DOHH2 (cell line): ENCODE results near the gene INSIG2.

ENCODE experiments used
- H3F3A ChIP-seq: fragments of 200-600 bp; sonication (generic), shearing (Covaris generic); 2 replicates; pipeline ENCODE4 v1.6.0; 2016; ENCODE audit warnings: antibody characterized with exemption, mild to moderate bottlenecking; ENCODE audit not compliant: control insufficient read depth, insufficient read depth
- H3K27ac ChIP-seq: fragments of 200-600 bp; sonication (generic); 2 replicates; pipeline ENCODE4 v1.5.1; 2014; ENCODE audit warnings: low read depth, mild to moderate bottlenecking, low read length, moderate library complexity
- H3K27me3 ChIP-seq: fragments of 200-600 bp; sonication (generic); 2 replicates; pipeline ENCODE4 v1.6.1; 2014; ENCODE audit warnings: mild to moderate bottlenecking, low read length, mixed read lengths; ENCODE audit not compliant: control insufficient read depth
- H3K36me3 ChIP-seq: fragments of 200-600 bp; sonication (generic); 2 replicates; pipeline ENCODE4 v1.6.1; 2014; ENCODE audit warnings: mild to moderate bottlenecking, low read length, moderate library complexity, mixed read lengths; ENCODE audit not compliant: control insufficient read depth
- H3K4me1 ChIP-seq: fragments of 200-600 bp; sonication (generic); 2 replicates; pipeline ENCODE4 v1.6.1; 2014; ENCODE audit warnings: mild to moderate bottlenecking, low read length, mixed read lengths; ENCODE audit not compliant: control insufficient read depth
- H3K4me2 ChIP-seq: fragments of 200-600 bp; sonication (generic); 2 replicates; pipeline ENCODE4 v1.6.0; 2014; ENCODE audit warnings: mild to moderate bottlenecking, low read length, moderate library complexity
- H3K4me3 ChIP-seq: fragments of 200-600 bp; sonication (generic); 2 replicates; pipeline ENCODE4 v1.5.1; 2014; ENCODE audit warnings: mild to moderate bottlenecking, low read length, mixed read lengths
- H3K79me2 ChIP-seq: fragments of 200-600 bp; sonication (generic); 2 replicates; pipeline ENCODE4 v1.6.1; 2014; ENCODE audit warnings: mild to moderate bottlenecking, low read length, mixed read lengths; ENCODE audit not compliant: control insufficient read depth
- H3K9me2 ChIP-seq: fragments of 200-600 bp; sonication (generic); replicated peaks from 2 replicates; pipeline ENCODE4 v1.6.1; 2014; ENCODE audit warnings: mild to moderate bottlenecking, low read length, mixed read lengths; ENCODE audit not compliant: control insufficient read depth
- H3K9me3 ChIP-seq: fragments of 200-600 bp; sonication (generic); 2 replicates; pipeline ENCODE4 v1.6.1; 2014; ENCODE audit warnings: antibody characterized with exemption, low read length, mixed read lengths; ENCODE audit not compliant: control insufficient read depth, insufficient read depth
- H4K20me1 ChIP-seq: fragments of 200-600 bp; sonication (generic); 2 replicates; pipeline ENCODE4 v1.6.0; 2014; ENCODE audit warnings: low read depth, mild to moderate bottlenecking, antibody characterized with exemption, low read length, moderate library complexity; ENCODE audit not compliant: control insufficient read depth, insufficient read depth
- EZH2phosphoT487 ChIP-seq: fragments of 200-600 bp; sonication (generic); IDR thresholded peaks from 2 replicates; pipeline ENCODE4 v1.6.1; 2017; ENCODE audit warnings: borderline replicate concordance, mild to moderate bottlenecking, antibody characterized with exemption, low read length, moderate library complexity, mixed read lengths
- TF ChIP-seq, protein P1 (sequence below): fragments of 200-600 bp; sonication (generic); IDR thresholded peaks from one replicate; pipeline ENCODE4 v1.5.1; 2014; ENCODE audit warnings: antibody characterized with exemption, mild to moderate bottlenecking, low read depth, low read length; ENCODE audit not compliant: poor library complexity, severe bottlenecking

Gene INSIG2

GRCh38 chr2:118049816-118050140 is 38.5 kb upstream of the INSIG2 start:
- Histone ChIP-seq H3K4me3 (peak overlapping the region; percentile 39), H3K27ac (no peak overlapping the region), H3F3A (no peaks in the 10 kb centered on the region), H3K79me2 (no peaks in the 10 kb centered on the region), H3K36me3 (no peaks in the 10 kb centered on the region), H3K4me2 (peak overlapping the region; percentile 52), H3K9me2 (no peaks in the 10 kb centered on the region), H3K9me3 (no peaks in the 10 kb centered on the region), H4K20me1 (no peaks in the 10 kb centered on the region), H3K4me1 (peaks cover 55% of the 10 kb centered on the region), H3K27me3 (no peaks in the 10 kb centered on the region)
- TF ChIP-seq, protein P1, sequence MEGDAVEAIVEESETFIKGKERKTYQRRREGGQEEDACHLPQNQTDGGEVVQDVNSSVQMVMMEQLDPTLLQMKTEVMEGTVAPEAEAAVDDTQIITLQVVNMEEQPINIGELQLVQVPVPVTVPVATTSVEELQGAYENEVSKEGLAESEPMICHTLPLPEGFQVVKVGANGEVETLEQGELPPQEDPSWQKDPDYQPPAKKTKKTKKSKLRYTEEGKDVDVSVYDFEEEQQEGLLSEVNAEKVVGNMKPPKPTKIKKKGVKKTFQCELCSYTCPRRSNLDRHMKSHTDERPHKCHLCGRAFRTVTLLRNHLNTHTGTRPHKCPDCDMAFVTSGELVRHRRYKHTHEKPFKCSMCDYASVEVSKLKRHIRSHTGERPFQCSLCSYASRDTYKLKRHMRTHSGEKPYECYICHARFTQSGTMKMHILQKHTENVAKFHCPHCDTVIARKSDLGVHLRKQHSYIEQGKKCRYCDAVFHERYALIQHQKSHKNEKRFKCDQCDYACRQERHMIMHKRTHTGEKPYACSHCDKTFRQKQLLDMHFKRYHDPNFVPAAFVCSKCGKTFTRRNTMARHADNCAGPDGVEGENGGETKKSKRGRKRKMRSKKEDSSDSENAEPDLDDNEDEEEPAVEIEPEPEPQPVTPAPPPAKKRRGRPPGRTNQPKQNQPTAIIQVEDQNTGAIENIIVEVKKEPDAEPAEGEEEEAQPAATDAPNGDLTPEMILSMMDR, result no peak
- TF ChIP-seq EZH2phosphoT487, result no peak

DNA sequence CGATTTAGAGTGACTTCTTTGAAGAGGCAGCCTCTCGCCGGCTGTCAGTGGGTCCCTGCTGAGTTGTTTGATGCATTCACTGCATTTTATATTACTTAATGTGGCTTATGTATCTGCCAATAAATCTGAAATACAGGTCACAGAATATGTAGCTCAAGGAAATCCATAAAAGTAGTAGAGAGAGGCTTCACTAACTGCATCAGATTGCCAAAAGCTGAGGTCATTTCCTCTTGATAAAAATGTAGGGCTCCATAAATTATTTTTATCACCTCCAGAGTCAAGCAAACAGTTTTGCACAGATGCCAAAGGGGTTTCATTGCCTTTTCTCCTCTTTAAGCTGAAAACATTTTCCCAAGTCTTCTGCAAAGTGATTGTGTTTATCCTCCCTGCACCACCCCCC is 37.9 kb upstream of the INSIG2 start:
- Histone ChIP-seq H3K4me3 (no peak overlapping the region), H3K4me1 (peaks cover 61% of the 10 kb centered on the region), H3K36me3 (no peaks in the 10 kb centered on the region), H3K79me2 (no peaks in the 10 kb centered on the region), H3K9me3 (no peaks in the 10 kb centered on the region), H3K9me2 (no peaks in the 10 kb centered on the region), H3F3A (peaks cover 5% of the 10 kb centered on the region), H3K4me2 (peak overlapping the region; percentile 52), H3K27ac (no peak overlapping the region), H4K20me1 (no peaks in the 10 kb centered on the region), H3K27me3 (no peaks in the 10 kb centered on the region)
- no peak for TF ChIP-seq EZH2phosphoT487
- TF ChIP-seq, protein P1, result no peak

DNA sequence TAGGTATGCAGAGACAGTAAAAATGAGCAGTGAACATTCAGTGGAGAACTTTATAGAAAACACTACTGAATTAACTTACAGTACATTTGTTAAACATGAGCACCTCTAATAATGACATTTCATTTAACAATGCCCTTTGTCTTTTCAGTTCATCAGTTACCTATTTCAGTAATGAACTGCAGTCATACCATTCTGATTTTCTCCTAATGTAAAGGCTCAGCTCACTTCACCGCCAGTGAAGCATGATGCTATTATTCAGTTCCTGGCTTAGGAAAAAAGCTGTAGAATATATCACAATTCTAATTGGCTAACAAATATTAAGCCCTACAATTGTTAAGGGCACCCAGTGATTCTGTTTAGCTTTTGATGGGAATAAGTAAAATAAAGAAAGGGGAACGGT is 37.3 kb upstream of the INSIG2 start:
- H3F3A ChIP-seq, result peaks cover 11% of the 10 kb centered on the region
- H3K4me3 ChIP-seq, result no peak overlapping the region
- peaks cover 67% of the 10 kb centered on the region for H3K4me1 ChIP-seq
- H4K20me1 ChIP-seq, result no peaks in the 10 kb centered on the region
- TF ChIP-seq, protein P1, result no peak
- no peak for TF ChIP-seq EZH2phosphoT487
- peak overlapping the region; percentile 52 for H3K4me2 ChIP-seq
- H3K27me3 ChIP-seq, result no peaks in the 10 kb centered on the region
- H3K9me3 ChIP-seq, result no peaks in the 10 kb centered on the region
- H3K36me3 ChIP-seq, result no peaks in the 10 kb centered on the region
- H3K9me2 ChIP-seq, result no peaks in the 10 kb centered on the region
- H3K79me2 ChIP-seq, result no peaks in the 10 kb centered on the region
- no peak overlapping the region for H3K27ac ChIP-seq
